RWPE1 (cell line): ENCODE data around the gene RIOK1.
"Not testable (repeated sequence)": the region's sequence is repeated elsewhere in the genome, so short reads cannot be mapped to it uniquely, and the experiment has no call there.

Experiments used
- CTCF ChIA-PET: fragments of 350-600 bp; sonication (Branson Sonifier 250); formaldehyde crosslinking; extraction: SDS; loops from one replicate; lab custom pipeline; 2021; lab: Yijun Ruan, JAX
- POLR2A ChIA-PET: fragments of 400-600 bp; formaldehyde crosslinking; extraction: SDS; loops from one replicate; lab custom pipeline; 2020; ENCODE audit warnings: antibody characterized with exemption; ENCODE audit not compliant: low non-redundant PET; lab: Yijun Ruan, JAX
- DNase-seq: peaks from one replicate; pipeline ENCODE4 v3.0.0; 2012; ENCODE audit warnings: low spot score
- H3K27ac ChIP-seq: fragments of 450-650 bp; 2 replicates; pipeline ENCODE4 v1.5.1; 2017
- CTCF ChIP-seq: fragments of 450-650 bp; conservative IDR thresholded peaks from 2 replicates; pipeline ENCODE4 v1.5.1; 2017; ENCODE audit warnings: low read depth, mild to moderate bottlenecking

The RIOK1 gene

GRCh38 chr6:7389451-7390225 is at the start of gene RIOK1, which contains the start of gene CAGE1:
RIOK1 (plus strand) TSS chr6:7389808; CDS start chr6:7390003, 195 bp downstream.
CAGE1 (minus strand) TSS chr6:7389742; CDS start chr6:7387173, 2,569 bp downstream.
- peak; percentile 95 for DNase-seq
- CTCF ChIA-PET: interaction anchor here (0.6 to 0.7 kb wide), 5 partner anchors 9 to 688 kb away, joined by 3 to 4 read pairs (median 3); no protein-coding TSS in a partner anchor
- TF ChIP-seq CTCF: 0 out of 2 replicates have a peak, but pooled peaks have one; percentile 23
- POLR2A ChIA-PET: interaction anchor here (1.0 kb wide), 2 partner anchors 75 to 77 kb away, joined by 5 to 6 read pairs; no protein-coding TSS in a partner anchor
- peak within 1 kb of the TSS; percentile 94 for H3K27ac ChIP-seq

GRCh38 chr6:7341271-7341670 is 48.3 kb upstream of the RIOK1 start:
- ChIA-PET POLR2A (no interaction called here), CTCF (interaction anchor here (0.6 kb wide), 1 partner anchor 1330 kb away, joined by 3 read pairs; no protein-coding TSS in a partner anchor)
- H3K27ac ChIP-seq: no peak overlapping the region
- no peak for TF ChIP-seq CTCF
- DNase-seq: no peak

- TF ChIP-seq CTCF: no peak
- H3K27ac ChIP-seq: no peak overlapping the region
- DNase-seq: no peak
- ChIA-PET CTCF (no interaction called here), POLR2A (no interaction called here)
These were observed 47.4 kb upstream of the RIOK1 start for GRCh38 chr6:7341989-7342742.

GRCh38 chr6:7343546-7344475 is 45.8 kb upstream of the RIOK1 start:
- POLR2A ChIA-PET: no interaction called here
- no peak overlapping the region for H3K27ac ChIP-seq
- TF ChIP-seq CTCF: no peak
- CTCF ChIA-PET: no interaction called here
- DNase-seq: no peak

GRCh38 chr6:7344773-7345450 is 44.7 kb upstream of the RIOK1 start:
- CTCF ChIA-PET: interaction anchor here (0.6 kb wide), 3 partner anchors 43 to 648 kb away, joined by 3 to 4 read pairs (median 3); no protein-coding TSS in a partner anchor
- POLR2A ChIA-PET, H3K27ac ChIP-seq, DNase-seq: not testable (repeated sequence)

- peak overlapping the region; percentile 87 for H3K27ac ChIP-seq
- POLR2A ChIA-PET: interaction anchor here (0.6 kb wide), 1 partner anchor 35 kb away, joined by 5 read pairs; no protein-coding TSS in a partner anchor
- peak; percentile 60 for DNase-seq
- CTCF ChIA-PET: not testable (repeated sequence)
These were observed 42.0 kb upstream of the RIOK1 start for GRCh38 chr6:7347551-7347997.

GRCh38 chr6:7350591-7350990 is 39.0 kb upstream of the RIOK1 start:
- DNase-seq, H3K27ac ChIP-seq, POLR2A ChIA-PET, CTCF ChIA-PET: not testable (repeated sequence)

GRCh38 chr6:7351916-7352315 is 37.7 kb upstream of the RIOK1 start:
- H3K27ac ChIP-seq, DNase-seq, POLR2A ChIA-PET, CTCF ChIA-PET: not testable (repeated sequence)
